DND-41 (cell line): ENCODE measurements around the gene LTBP3.

ENCODE experiments used
- EZH2 ChIP-seq: IDR thresholded peaks from 3 replicates; pipeline ENCODE4 v1.6.1; 2012; ENCODE audit warnings: borderline replicate concordance, low read depth, mild to moderate bottlenecking, moderate library complexity, low read length, inconsistent platforms; ENCODE audit not compliant: severe bottlenecking
- TF ChIP-seq, protein P1 (sequence below): IDR thresholded peaks from 2 replicates; pipeline ENCODE4 v1.5.1; 2012; ENCODE audit warnings: borderline replicate concordance, low read length, moderate library complexity, mild to moderate bottlenecking; ENCODE audit not compliant: poor library complexity, severe bottlenecking; ENCODE audit errors: extremely low read depth

DNA sequence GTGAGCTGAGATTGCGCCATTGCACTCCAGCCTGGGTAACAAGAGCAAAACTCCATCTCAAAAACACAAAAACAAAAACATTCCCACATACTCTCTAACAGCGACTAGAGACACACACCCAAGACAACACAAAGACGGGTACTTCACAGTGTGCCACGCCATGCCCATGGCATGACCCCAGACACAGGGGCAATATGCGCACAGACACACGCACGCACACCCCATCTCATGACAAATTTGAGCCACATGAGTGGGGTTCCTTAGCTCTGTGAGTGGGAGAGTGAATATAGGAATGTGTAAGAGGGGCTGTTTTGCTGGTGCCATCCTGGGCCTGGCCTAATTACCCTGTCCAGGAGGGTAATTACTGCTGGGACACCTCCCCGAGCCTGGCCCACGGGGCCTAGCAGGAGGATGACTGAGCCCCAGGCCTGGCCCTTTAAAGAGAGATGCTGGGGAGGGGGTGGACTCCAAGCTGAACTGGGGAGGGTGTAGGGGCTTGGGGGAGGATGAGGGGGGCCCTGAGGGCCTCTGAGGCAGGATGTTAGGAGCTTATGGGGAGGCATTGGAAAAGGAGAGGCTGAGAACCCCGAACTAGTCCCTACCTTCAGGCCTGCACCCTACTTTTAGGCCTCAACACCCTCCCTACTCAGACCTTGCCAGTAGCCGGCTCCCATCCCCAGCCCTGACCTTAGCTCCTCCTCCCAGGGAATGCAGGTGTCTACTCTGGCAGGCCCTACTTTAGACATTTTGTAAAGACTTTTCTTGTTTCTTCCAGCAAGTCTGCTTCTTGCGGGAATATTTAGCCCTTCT is 1.5 kb downstream of the LTBP3 start:
- TF ChIP-seq, protein P1, sequence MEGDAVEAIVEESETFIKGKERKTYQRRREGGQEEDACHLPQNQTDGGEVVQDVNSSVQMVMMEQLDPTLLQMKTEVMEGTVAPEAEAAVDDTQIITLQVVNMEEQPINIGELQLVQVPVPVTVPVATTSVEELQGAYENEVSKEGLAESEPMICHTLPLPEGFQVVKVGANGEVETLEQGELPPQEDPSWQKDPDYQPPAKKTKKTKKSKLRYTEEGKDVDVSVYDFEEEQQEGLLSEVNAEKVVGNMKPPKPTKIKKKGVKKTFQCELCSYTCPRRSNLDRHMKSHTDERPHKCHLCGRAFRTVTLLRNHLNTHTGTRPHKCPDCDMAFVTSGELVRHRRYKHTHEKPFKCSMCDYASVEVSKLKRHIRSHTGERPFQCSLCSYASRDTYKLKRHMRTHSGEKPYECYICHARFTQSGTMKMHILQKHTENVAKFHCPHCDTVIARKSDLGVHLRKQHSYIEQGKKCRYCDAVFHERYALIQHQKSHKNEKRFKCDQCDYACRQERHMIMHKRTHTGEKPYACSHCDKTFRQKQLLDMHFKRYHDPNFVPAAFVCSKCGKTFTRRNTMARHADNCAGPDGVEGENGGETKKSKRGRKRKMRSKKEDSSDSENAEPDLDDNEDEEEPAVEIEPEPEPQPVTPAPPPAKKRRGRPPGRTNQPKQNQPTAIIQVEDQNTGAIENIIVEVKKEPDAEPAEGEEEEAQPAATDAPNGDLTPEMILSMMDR: no peak
- no peak for TF ChIP-seq EZH2
